ENCODE measurements around the gene ELK1. TPM values are rescaled to one million over a fixed set of nuclear protein-coding genes. Genes with fewer than 3 reads are reported as not detected.

The ELK1 gene
- polyA plus RNA-seq, 1 donor from 2014 or later = 21.2 TPM

- no peaks in the 10 kb centered on the region for H4K20me1 ChIP-seq (ENCODE audit: insufficient read depth)
- H3F3A ChIP-seq (ENCODE audit: insufficient read depth, low read length, poor library complexity, severe bottlenecking) = no peaks in the 10 kb centered on the region
- no peaks in the 10 kb centered on the region for H3K36me3 ChIP-seq (ENCODE audit: insufficient read depth, low read length)
- no peak for TF ChIP-seq SMC3 (conservative IDR thresholded peaks at IDR 0.05; ENCODE audit: poor library complexity)
- no peak for TF ChIP-seq EP300 (conservative IDR thresholded peaks at IDR 0.05; ENCODE audit: poor library complexity, severe bottlenecking)
- no peak for TF ChIP-seq RAD21 (conservative IDR thresholded peaks at IDR 0.05)
- TF ChIP-seq TAF1 (IDR thresholded peaks at IDR 0.05; ENCODE audit: low read depth) = no peak
- TF ChIP-seq MXI1 (conservative IDR thresholded peaks at IDR 0.05; ENCODE audit: poor library complexity, severe bottlenecking) = no peak
- no peak for TF ChIP-seq REST (IDR thresholded peaks at IDR 0.05; ENCODE audit: borderline replicate concordance)
- no peak for TF ChIP-seq POLR2AphosphoS5 (IDR thresholded peaks at IDR 0.05)
- no peak for TF ChIP-seq CTCF (IDR thresholded peaks at IDR 0.05; ENCODE audit: poor library complexity, severe bottlenecking)
- TF ChIP-seq EZH2 (IDR thresholded peaks at IDR 0.05; ENCODE audit: borderline replicate concordance, insufficient read depth, low read length, poor library complexity, severe bottlenecking) = no peak
- H3K27ac ChIP-seq (ENCODE audit: low read length) = no peak overlapping the region
- H3K9me2 ChIP-seq (ENCODE audit: insufficient read depth, low read length) = no peaks in the 10 kb centered on the region
- no peaks in the 10 kb centered on the region for H3K9me3 ChIP-seq (ENCODE audit: low read length)
- H3K27me3 ChIP-seq (ENCODE audit: insufficient read depth, low read depth, low read length) = no peaks in the 10 kb centered on the region
- H3K4me3 ChIP-seq (ENCODE audit: low read length) = no peak overlapping the region
- H2AFZ ChIP-seq (ENCODE audit: low read depth, low read length) = no peak overlapping the region
- H3K9ac ChIP-seq (ENCODE audit: low read length) = no peak overlapping the region
- no peaks in the 10 kb centered on the region for H3K79me2 ChIP-seq (replicated peaks; ENCODE audit: insufficient read depth, low read length)
- H3K4me2 ChIP-seq (ENCODE audit: low read length) = no peak overlapping the region
These were observed 11.2 kb upstream of the ELK1 start for GRCh38 chrX:47661539-47661938.

GRCh38 chrX:47659421-47659726 lies 9.0 kb upstream of the ELK1 start:
- Histone ChIP-seq H3K79me2 (replicated peaks; ENCODE audit: insufficient read depth, low read length) (no peaks in the 10 kb centered on the region), H3K27ac (ENCODE audit: low read length) (peak overlapping the region; percentile 82), H3K4me3 (ENCODE audit: low read length) (peak overlapping the region; percentile 77), H3K27me3 (ENCODE audit: insufficient read depth, low read depth, low read length) (no peaks in the 10 kb centered on the region), H3K9me3 (ENCODE audit: low read length) (no peaks in the 10 kb centered on the region), H4K20me1 (ENCODE audit: insufficient read depth) (no peaks in the 10 kb centered on the region), H3K9ac (ENCODE audit: low read length) (peak overlapping the region; percentile 83), H3K36me3 (ENCODE audit: insufficient read depth, low read length) (no peaks in the 10 kb centered on the region), H3K9me2 (ENCODE audit: insufficient read depth, low read length) (no peaks in the 10 kb centered on the region), H2AFZ (ENCODE audit: low read depth, low read length) (peak overlapping the region; percentile 65), H3F3A (ENCODE audit: insufficient read depth, low read length, poor library complexity, severe bottlenecking) (no peaks in the 10 kb centered on the region), H3K4me2 (ENCODE audit: low read length) (peak overlapping the region; percentile 10)
- TF ChIP-seq CTCF (IDR thresholded peaks at IDR 0.05; ENCODE audit: poor library complexity, severe bottlenecking) (no peak), REST (IDR thresholded peaks at IDR 0.05; ENCODE audit: borderline replicate concordance) (no peak)

All from neural cell (in vitro differentiated cells).